Stimulated activated CD4-positive, alpha-beta T cell treated with anti-CD3 and anti-CD28 coated beads, Interleukin-12 subunit alpha, Interleukin-12 subunit beta, amount 100 ng/mL, for 24 hours (primary cell): ENCODE results near the gene MYO1A.
"Not testable (repeated sequence)": the region's sequence is repeated elsewhere in the genome, so short reads cannot be mapped to it uniquely, and the experiment has no call there.

Source experiments
- DNase-seq, 2 experiments: peaks; one replicate each; pipeline ENCODE4 v3.0.0-alpha.2; 2020; ENCODE audit warnings: low read depth in 2 of 2

MYO1A gene

GRCh38 chr12:57018906-57019305 is 31.0 kb downstream of the MYO1A start:
- no peak for DNase-seq

- not testable (repeated sequence) for DNase-seq
Observed at GRCh38 chr12:57018353-57018752, 31.6 kb downstream of the MYO1A start.

- no peak for DNase-seq
Observed at GRCh38 chr12:57016348-57016747, 33.6 kb downstream of the MYO1A start, which contains the start of gene TAC3. TAC3 (minus strand) TSS chr12:57016529; CDS start chr12:57015797, 732 bp downstream.

GRCh38 chr12:57012600-57013465 is 37.1 kb downstream of the MYO1A start:
- no peak for DNase-seq

- DNase-seq, result no peak
Observed at GRCh38 chr12:57011438-57012424, 38.2 kb downstream of the MYO1A start.

GRCh38 chr12:57010627-57011247 is 39.2 kb downstream of the MYO1A start:
- DNase-seq, result no peak

GRCh38 chr12:57009949-57010626 is 39.8 kb downstream of the MYO1A start:
- no peak for DNase-seq

GRCh38 chr12:57008178-57008577 is 41.8 kb downstream of the MYO1A start:
- DNase-seq, result no peak

GRCh38 chr12:57006809-57007475 is 43.0 kb downstream of the MYO1A start:
- no peak for DNase-seq

- peak in 1 of 2 experiments; percentile 50 for DNase-seq
Observed at GRCh38 chr12:57005980-57006808, 43.7 kb downstream of the MYO1A start, which contains the start of gene ZBTB39. ZBTB39 (minus strand) TSS chr12:57006546; CDS start chr12:57004917, 1,629 bp downstream.

- DNase-seq, result no peak
Observed at GRCh38 chr12:57004651-57005050, 45.3 kb downstream of the MYO1A start.

- no peak for DNase-seq
Observed at GRCh38 chr12:57003395-57003794, 46.5 kb downstream of the MYO1A start.

GRCh38 chr12:57001448-57001906 is 48.5 kb downstream of the MYO1A start:
- DNase-seq, result peak; percentile 45 to 73

- DNase-seq, result no peak
Observed at GRCh38 chr12:57000393-57000792, 49.5 kb downstream of the MYO1A start.

- DNase-seq, result no peak
Observed at GRCh38 chr12:56999456-56999855, 50.5 kb downstream of the MYO1A start.

- peak in 1 of 2 experiments; percentile 52 for DNase-seq
Observed at GRCh38 chr12:56998981-56999380, 50.9 kb downstream of the MYO1A start.

- DNase-seq, result no peak
Observed at GRCh38 chr12:56998316-56998715, 51.6 kb downstream of the MYO1A start.

- DNase-seq, result no peak
Observed at GRCh38 chr12:56996793-56997545, 53.0 kb downstream of the MYO1A start.
